ENCODE measurements around the gene GPC6. TPM values are rescaled to one million over a fixed set of nuclear protein-coding genes. Genes with fewer than 3 reads are reported as not detected.

GPC6 gene
- total RNA-seq, 3 donors from 2014 or later (not counting 1 experiment from before 2014, with no cell fraction given) = not detected

GRCh38 chr13:94143624-94144350, 917.2 kb downstream of the GPC6 start:
- Mint-ChIP-seq H3K27ac (no peak overlapping the region), H3K4me1 (no peaks in the 10 kb centered on the region), H3K9me3 (no peaks in the 10 kb centered on the region), H3K27me3 (ENCODE audit: low read depth in 2 of 2) (no peaks in the 10 kb centered on the region), H3K36me3 (no peaks in the 10 kb centered on the region), H3K4me3 (no peak overlapping the region)
- Histone ChIP-seq H3K4me3 (ENCODE audit: low read length) (no peak overlapping the region), H3K9me3 (ENCODE audit: control insufficient read depth, insufficient read depth, low read length) (no peaks in the 10 kb centered on the region), H3K27ac (ENCODE audit: low read length) (no peak overlapping the region), H3K4me1 (ENCODE audit: control insufficient read depth, insufficient read depth, low read length) (no peaks in the 10 kb centered on the region), H3K36me3 (ENCODE audit: control insufficient read depth, insufficient read depth, low read length) (no peaks in the 10 kb centered on the region), H3K27me3 (ENCODE audit: control insufficient read depth, insufficient read depth, low read length) (no peaks in the 10 kb centered on the region)
- DNase-seq = no peak
- no peak for ATAC-seq
- TF ChIP-seq CTCF (IDR thresholded peaks at IDR 0.05) = no peak
- intact Hi-C loops (cut with micrococcal nuclease) = no loop called here
- WGBS (ENCODE audit: insufficient coverage) = 85% methylated on average over 11 of the region's 11 CpGs

GRCh38 chr13:94145966-94146365, 919.4 kb downstream of the GPC6 start:
- H3K36me3 ChIP-seq (ENCODE audit: control insufficient read depth, insufficient read depth, low read length) = no peaks in the 10 kb centered on the region
- Mint-ChIP-seq H3K9me3 (no peaks in the 10 kb centered on the region), H3K27me3 (ENCODE audit: low read depth in 2 of 2) (peaks cover 0 to 3% of the 10 kb centered on the region in 2 donors), H3K27ac (no peak overlapping the region), H3K36me3 (no peaks in the 10 kb centered on the region), H3K4me3 (no peak overlapping the region), H3K4me1 (no peaks in the 10 kb centered on the region)
- intact Hi-C loops (cut with micrococcal nuclease) = no loop called here
- DNase-seq (no peak), ATAC-seq (no peak)
- H3K27ac ChIP-seq (ENCODE audit: low read length) = no peak overlapping the region
- 88% methylated on average over 2 of the region's 2 CpGs for WGBS (ENCODE audit: insufficient coverage)
- H3K9me3 ChIP-seq (ENCODE audit: control insufficient read depth, insufficient read depth, low read length) = no peaks in the 10 kb centered on the region
- no peaks in the 10 kb centered on the region for H3K4me1 ChIP-seq (ENCODE audit: control insufficient read depth, insufficient read depth, low read length)
- no peaks in the 10 kb centered on the region for H3K27me3 ChIP-seq (ENCODE audit: control insufficient read depth, insufficient read depth, low read length)
- no peak overlapping the region for H3K4me3 ChIP-seq (ENCODE audit: low read length)
- TF ChIP-seq CTCF (IDR thresholded peaks at IDR 0.05) = no peak

GRCh38 chr13:94153586-94153985, 927.0 kb downstream of the GPC6 start:
- Mint-ChIP-seq H3K36me3 (no peaks in the 10 kb centered on the region), H3K27ac (no peak overlapping the region), H3K4me3 (no peak overlapping the region), H3K9me3 (peaks cover 0 to 2% of the 10 kb centered on the region in 2 donors), H3K27me3 (ENCODE audit: low read depth in 2 of 2) (peaks cover 0 to 16% of the 10 kb centered on the region in 2 donors), H3K4me1 (no peaks in the 10 kb centered on the region)
- DNase-seq (no peak), ATAC-seq (no peak)
- no peak for TF ChIP-seq CTCF (IDR thresholded peaks at IDR 0.05)
- no peaks in the 10 kb centered on the region for H3K27me3 ChIP-seq (ENCODE audit: control insufficient read depth, insufficient read depth, low read length)
- H3K4me1 ChIP-seq (ENCODE audit: control insufficient read depth, insufficient read depth, low read length) = no peaks in the 10 kb centered on the region
- WGBS (ENCODE audit: insufficient coverage) = 95% methylated on average over 1 of the region's 2 CpGs
- H3K9me3 ChIP-seq (ENCODE audit: control insufficient read depth, insufficient read depth, low read length) = no peaks in the 10 kb centered on the region
- intact Hi-C loops (cut with micrococcal nuclease) = no loop called here
- no peaks in the 10 kb centered on the region for H3K36me3 ChIP-seq (ENCODE audit: control insufficient read depth, insufficient read depth, low read length)
- no peak overlapping the region for H3K27ac ChIP-seq (ENCODE audit: low read length)
- H3K4me3 ChIP-seq (ENCODE audit: low read length) = no peak overlapping the region

GRCh38 chr13:94154367-94154766, 927.8 kb downstream of the GPC6 start:
- no peak overlapping the region for H3K4me3 ChIP-seq (ENCODE audit: low read length)
- 60% methylated on average over 2 of the region's 2 CpGs for WGBS (ENCODE audit: insufficient coverage)
- Mint-ChIP-seq H3K4me3 (no peak overlapping the region), H3K9me3 (peaks cover 0 to 2% of the 10 kb centered on the region in 2 donors), H3K36me3 (no peaks in the 10 kb centered on the region), H3K4me1 (no peaks in the 10 kb centered on the region), H3K27me3 (ENCODE audit: low read depth in 2 of 2) (peaks cover 0 to 16% of the 10 kb centered on the region in 2 donors), H3K27ac (no peak overlapping the region)
- H3K27me3 ChIP-seq (ENCODE audit: control insufficient read depth, insufficient read depth, low read length) = no peaks in the 10 kb centered on the region
- no peak overlapping the region for H3K27ac ChIP-seq (ENCODE audit: low read length)
- no peak for TF ChIP-seq CTCF (IDR thresholded peaks at IDR 0.05)
- no peaks in the 10 kb centered on the region for H3K36me3 ChIP-seq (ENCODE audit: control insufficient read depth, insufficient read depth, low read length)
- ATAC-seq = no peak
- no peaks in the 10 kb centered on the region for H3K4me1 ChIP-seq (ENCODE audit: control insufficient read depth, insufficient read depth, low read length)
- intact Hi-C loops (cut with micrococcal nuclease) = no loop called here
- no peaks in the 10 kb centered on the region for H3K9me3 ChIP-seq (ENCODE audit: control insufficient read depth, insufficient read depth, low read length)
- DNase-seq = no peak

Data from natural killer cell (primary cell).